ENCODE results near the gene F13A1. TPM values are rescaled to one million over a fixed set of nuclear protein-coding genes. Genes with fewer than 3 reads are reported as not detected.

F13A1 gene
- total RNA-seq, 4 donors from 2014 or later, result 134 to 529 (median 302) TPM

DNA sequence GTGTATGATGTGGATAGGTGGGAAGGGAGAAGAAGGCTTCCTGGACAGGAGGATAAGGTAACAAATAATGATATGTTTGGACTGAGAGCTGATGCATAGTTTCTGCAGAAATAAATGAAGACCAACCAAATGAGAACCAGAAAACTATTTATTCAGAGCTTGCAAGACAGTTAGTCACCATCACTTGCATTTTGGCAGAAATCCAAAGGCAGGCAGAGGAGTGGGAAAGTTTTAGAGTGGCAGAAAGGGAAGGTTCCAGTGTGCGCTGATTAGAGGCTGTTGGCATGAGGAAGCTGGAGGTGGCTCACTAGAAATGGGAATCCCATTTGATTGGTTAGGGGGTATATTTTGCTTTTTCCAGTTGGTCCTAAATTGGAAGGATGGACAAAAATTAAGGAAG, 13.0 kb upstream of the F13A1 start:
- no peak for TF ChIP-seq CTCF (IDR thresholded peaks at IDR 0.05)
- DNase-seq (ENCODE audit: low spot score), result no peak
- no peak for ATAC-seq (ENCODE audit: low FRiP score)

DNA sequence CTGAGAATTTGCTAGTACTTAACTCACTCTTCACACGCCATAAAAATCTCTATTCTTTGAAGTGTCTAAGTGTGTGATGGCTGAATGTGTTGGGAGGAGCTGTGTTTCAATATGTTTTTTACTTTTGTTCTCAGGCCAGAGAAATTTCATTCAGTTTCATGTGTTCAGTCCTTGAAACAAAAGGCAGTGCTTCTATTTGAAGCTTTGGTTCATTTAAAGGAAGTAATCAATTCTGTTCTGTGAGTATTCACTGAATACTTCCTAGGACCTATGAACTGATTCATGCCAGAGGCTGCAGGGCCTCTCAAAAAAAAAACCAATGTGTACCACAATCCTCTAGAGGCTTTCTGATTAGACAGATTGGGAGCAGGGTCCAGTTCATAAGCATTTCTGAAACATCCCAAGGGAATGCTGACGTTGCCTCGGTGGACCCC, 12.4 kb upstream of the F13A1 start:
- no peak for TF ChIP-seq CTCF (IDR thresholded peaks at IDR 0.05)
- ATAC-seq (ENCODE audit: low FRiP score) (no peak), DNase-seq (ENCODE audit: low spot score) (no peak)

DNA sequence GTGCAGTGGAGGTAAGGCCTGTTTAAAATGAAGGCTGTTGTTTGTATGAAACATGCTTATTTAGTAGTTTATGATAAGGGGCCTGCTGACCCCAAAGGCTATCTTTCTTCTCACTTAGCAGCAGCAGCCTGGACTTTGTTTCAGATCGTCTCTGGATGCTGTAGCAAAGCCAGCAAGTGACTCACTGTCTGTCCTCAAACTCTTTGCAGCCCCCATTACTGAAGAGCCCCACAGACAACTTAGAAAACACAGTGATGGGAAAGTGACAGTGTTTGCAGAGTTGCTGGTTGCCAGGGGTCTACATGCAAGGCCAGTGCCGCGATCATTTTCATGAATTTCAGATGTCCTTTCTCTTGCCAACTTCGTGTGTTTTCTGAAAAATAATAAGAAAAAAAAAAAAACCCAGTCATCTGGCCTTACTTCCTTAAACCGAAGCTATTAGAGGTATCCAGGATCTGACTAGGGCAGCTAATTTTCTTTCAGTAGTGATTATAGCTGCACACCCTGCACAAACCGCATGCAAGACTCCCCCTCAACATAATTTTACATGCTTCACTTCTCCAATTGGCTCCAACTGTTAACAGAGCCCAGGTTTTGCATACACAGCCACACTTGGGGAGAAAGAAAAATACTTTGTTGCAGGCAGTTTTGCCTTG, 11.6 kb upstream of the F13A1 start:
- TF ChIP-seq CTCF (IDR thresholded peaks at IDR 0.05), result no peak
- ATAC-seq (ENCODE audit: low FRiP score) (no peak), DNase-seq (ENCODE audit: low spot score) (no peak)

DNA sequence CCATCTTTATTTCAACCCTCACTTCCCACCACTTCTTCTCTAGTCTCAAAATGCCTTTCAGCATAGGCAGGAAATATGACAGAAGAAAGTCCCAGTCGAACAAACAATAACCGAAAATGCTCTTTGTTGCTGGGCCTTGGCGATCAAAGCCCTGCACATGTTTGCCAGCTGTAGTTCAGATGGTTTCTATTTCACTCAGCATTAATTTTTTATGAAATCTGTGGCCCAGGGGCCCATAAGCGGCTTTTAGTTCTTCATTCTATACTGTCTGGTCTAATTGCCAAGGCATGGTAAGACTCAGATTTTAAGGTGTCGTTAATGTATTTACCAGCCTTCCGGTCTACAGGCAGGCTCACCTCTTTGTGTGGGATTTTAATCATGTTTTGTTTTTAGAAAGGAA, 10.9 kb upstream of the F13A1 start:
- no peak for DNase-seq (ENCODE audit: low spot score)
- TF ChIP-seq CTCF (IDR thresholded peaks at IDR 0.05), result no peak
- no peak for ATAC-seq (ENCODE audit: low FRiP score)

DNA sequence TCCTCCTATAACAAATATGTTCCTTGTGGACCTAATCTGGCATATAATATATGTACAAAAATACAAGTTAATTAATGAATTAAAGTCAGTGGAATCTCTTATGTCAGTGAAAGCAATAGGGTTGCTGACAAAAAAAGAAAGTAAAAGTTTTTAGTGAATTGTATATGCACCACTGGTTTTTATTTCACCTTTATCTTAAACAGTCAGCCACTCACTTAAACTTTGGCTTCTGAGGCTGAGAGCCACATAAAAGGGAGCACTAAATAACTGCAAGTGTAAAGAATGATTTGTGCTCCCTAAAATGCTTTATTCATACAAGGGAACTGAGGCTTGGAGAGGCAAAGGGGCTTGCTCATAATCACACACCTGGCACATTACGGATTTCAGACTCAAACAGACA, 9.9 kb upstream of the F13A1 start:
- TF ChIP-seq CTCF (IDR thresholded peaks at IDR 0.05), result no peak
- DNase-seq (ENCODE audit: low spot score) (no peak), ATAC-seq (ENCODE audit: low FRiP score) (no peak)

DNA sequence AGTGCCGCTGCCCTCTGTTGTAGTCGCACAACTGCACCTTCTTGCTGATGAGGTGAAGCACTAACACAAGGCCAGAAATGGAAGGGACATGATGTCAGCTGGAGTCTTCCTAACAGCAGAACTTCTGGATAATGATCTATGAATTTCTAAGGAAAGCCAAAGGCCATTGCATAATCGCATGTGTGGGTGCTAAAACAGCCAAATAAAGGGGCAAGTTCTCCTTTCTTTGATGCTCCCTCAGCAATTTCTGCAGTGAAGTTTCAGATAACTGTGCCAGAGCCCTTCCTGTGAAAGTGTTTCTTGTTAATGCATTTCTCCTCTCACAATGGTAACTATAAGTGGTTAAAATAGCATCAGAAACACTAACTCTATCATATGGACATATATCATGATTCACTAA, 8.0 kb upstream of the F13A1 start:
- TF ChIP-seq CTCF (IDR thresholded peaks at IDR 0.05), result no peak
- no peak for DNase-seq (ENCODE audit: low spot score)
- ATAC-seq (ENCODE audit: low FRiP score), result no peak

- DNase-seq (ENCODE audit: low spot score), result no peak
- no peak for TF ChIP-seq CTCF (IDR thresholded peaks at IDR 0.05)
- ATAC-seq (ENCODE audit: low FRiP score), result no peak
Measured at GRCh38 chr6:6323352-6323751, 2.9 kb upstream of the F13A1 start.
